Stomach (tissue), 9 donors: Measurements from ENCODE around the gene DCN. TPM values are rescaled to one million over a fixed set of nuclear protein-coding genes. Genes with fewer than 3 reads are reported as not detected.

Source experiments
- DNase-seq, 2 donors: peaks; one replicate each; pipeline versions ENCODE4 v3.0.0 to v3.0.0-alpha.2; 2013 to 2019
- H3K27ac ChIP-seq, 5 donors: fragments of 200-600 bp in 4 of 5; sonication (generic) in 4 of 5; one replicate each; pipeline ENCODE4 v1.5.1; 2013 to 2019; ENCODE audit warnings: mild to moderate bottlenecking in 1 of 5, moderate library complexity in 1 of 5
- H3K27me3 ChIP-seq, 3 donors: fragments of 200-600 bp; sonication (generic); one replicate each; pipeline ENCODE4 v1.5.1; 2017 to 2019; ENCODE audit warnings: mixed run types in 1 of 3
- H3K36me3 ChIP-seq, 4 donors: fragments of 200-600 bp; sonication (generic); 1 replicate in 3 of 4; 2 replicates in 1 of 4; pipeline ENCODE4 v1.5.1; 2016 to 2019
- H3K4me1 ChIP-seq, 4 donors: fragments of 200-600 bp; sonication (generic); one replicate each; pipeline ENCODE4 v1.5.1; 2016 to 2019
- H3K4me3 ChIP-seq, 4 donors: fragments of 200-600 bp; sonication (generic) in 3 of 4; one replicate each; pipeline ENCODE4 v1.5.1; 2016 to 2019; ENCODE audit warnings: mild to moderate bottlenecking in 1 of 4
- H3K9me3 ChIP-seq, 4 donors: fragments of 200-600 bp; sonication (generic); one replicate each; pipeline ENCODE4 v1.5.1; 2016 to 2019
- EP300 ChIP-seq: sonication (generic); formaldehyde crosslinking; IDR thresholded peaks from one replicate; pipeline ENCODE4 v1.6.1; 2017; ENCODE audit warnings: antibody characterized with exemption
- POLR2A ChIP-seq, 4 donors: fragments of 450-650 bp; IDR thresholded peaks; one replicate each; pipeline ENCODE4 v1.6.1; 2016; ENCODE audit warnings: antibody characterized with exemption in 4 of 4, control low read depth in 2 of 4, mild to moderate bottlenecking in 1 of 4, moderate library complexity in 1 of 4
- POLR2AphosphoS5 ChIP-seq, 3 donors: sonication (generic); formaldehyde crosslinking; IDR thresholded peaks; one replicate each; pipeline ENCODE4 v1.6.1; 2016; ENCODE audit warnings: antibody characterized with exemption in 3 of 3
- WGBS, 5 donors: extraction: QIAGEN DNeasy Blood & Tissue Kit in 3 of 5; methylation state at CpG; one replicate each; pipeline versions ENCODE4 v1.1.5 to v1.1.7; 2013 to 2018; 5-methylcytosine and 5-hydroxymethylcytosine counted together
- intact Hi-C: fragments of 100-400 bp; cut with DNase I; formaldehyde crosslinking; loops from one replicate; pipeline ENCODE4 v1.15.1; 2023; ENCODE audit warnings: low total_unique reads
- polyA plus RNA-seq, 3 donors: library from polyadenylated mRNA; stranded (reverse); fragments of 200-250 nt; gene quantifications; one replicate each; pipeline ENCODE4 v1.2.3, GENCODE V29; 2013
- total RNA-seq, 5 donors: library from RNA; depleted of rRNA; stranded (reverse); fragments of >200 nt; gene quantifications; one replicate each; pipeline versions ENCODE4 v1.1.0 to v1.2.3, GENCODE V29; 2014 to 2016
- TF ChIP-seq, protein P1 (sequence below), 7 experiments: fragments of 450-650 bp in 4 of 7; fragments of 200-600 bp in 3 of 7; sonication (generic) in 3 of 7; IDR thresholded peaks; one replicate each; pipeline ENCODE4 v1.5.1; 2016 to 2019; ENCODE audit warnings: antibody characterized with exemption in 7 of 7, control low read depth in 2 of 7, mild to moderate bottlenecking in 1 of 7
- donor health status: healthy with polysubstance abuse.
- donor health status: Bipolar disorder and iron deficiency.
- donor health status: healthy.

Gene DCN
- total and polyA plus RNA-seq, 8 donors: 145 to 1,044 (median 342) TPM

DNA sequence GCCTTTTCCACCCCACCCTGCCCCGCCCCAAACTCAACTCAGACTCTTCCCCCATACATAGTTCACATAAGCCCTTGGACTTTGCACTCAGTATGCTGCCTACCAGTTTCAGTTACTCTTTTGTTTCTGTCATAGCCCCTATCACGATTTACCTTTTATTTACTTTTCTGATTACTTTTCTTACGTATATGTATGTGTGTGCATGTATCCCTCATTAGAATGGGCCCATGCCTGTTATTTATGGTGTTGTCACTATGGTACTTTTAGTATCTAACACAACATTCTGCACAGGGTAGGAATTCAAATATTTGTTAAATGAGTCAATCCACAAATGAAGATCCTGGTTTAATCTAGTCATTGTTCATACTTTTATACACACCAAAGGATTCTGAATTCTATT is 54.9 kb downstream of the DCN start:
- Histone ChIP-seq H3K4me3 (no peak overlapping the region), H3K9me3 (no peaks in the 10 kb centered on the region), H3K27ac (no peak overlapping the region), H3K27me3 (no peaks in the 10 kb centered on the region), H3K36me3 (no peaks in the 10 kb centered on the region), H3K4me1 (no peaks in the 10 kb centered on the region)
- intact Hi-C loops: no loop called here
- peak in 1 of 2 donors; percentile 68 for DNase-seq
- no peak for TF ChIP-seq POLR2AphosphoS5 (IDR thresholded peaks at IDR 0.05)
- TF ChIP-seq, protein P1, sequence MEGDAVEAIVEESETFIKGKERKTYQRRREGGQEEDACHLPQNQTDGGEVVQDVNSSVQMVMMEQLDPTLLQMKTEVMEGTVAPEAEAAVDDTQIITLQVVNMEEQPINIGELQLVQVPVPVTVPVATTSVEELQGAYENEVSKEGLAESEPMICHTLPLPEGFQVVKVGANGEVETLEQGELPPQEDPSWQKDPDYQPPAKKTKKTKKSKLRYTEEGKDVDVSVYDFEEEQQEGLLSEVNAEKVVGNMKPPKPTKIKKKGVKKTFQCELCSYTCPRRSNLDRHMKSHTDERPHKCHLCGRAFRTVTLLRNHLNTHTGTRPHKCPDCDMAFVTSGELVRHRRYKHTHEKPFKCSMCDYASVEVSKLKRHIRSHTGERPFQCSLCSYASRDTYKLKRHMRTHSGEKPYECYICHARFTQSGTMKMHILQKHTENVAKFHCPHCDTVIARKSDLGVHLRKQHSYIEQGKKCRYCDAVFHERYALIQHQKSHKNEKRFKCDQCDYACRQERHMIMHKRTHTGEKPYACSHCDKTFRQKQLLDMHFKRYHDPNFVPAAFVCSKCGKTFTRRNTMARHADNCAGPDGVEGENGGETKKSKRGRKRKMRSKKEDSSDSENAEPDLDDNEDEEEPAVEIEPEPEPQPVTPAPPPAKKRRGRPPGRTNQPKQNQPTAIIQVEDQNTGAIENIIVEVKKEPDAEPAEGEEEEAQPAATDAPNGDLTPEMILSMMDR (IDR thresholded peaks at IDR 0.05): no peak
- 43 to 58% (median 54%) methylated on average over 3 of the region's 3 CpGs for WGBS, 5 donors

DNA sequence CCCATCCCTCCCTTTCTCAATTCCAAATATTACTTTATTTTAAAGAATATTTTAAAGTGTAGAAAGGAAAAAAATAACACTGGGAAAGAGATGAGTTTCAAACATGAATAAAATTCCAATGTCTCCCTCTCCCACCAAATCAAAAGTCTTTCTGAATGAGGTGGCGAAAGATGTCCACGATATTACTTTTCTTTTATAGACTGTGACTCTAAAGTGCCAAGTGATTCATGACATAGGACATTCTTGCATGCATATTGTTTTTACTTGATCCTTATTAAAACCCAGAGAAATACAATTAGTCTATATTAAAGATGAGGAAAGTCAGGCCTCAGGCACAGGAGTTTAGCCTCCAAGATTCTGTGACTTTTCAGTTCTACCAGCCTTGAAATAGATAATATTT is 55.3 kb downstream of the DCN start:
- TF ChIP-seq, protein P1 (IDR thresholded peaks at IDR 0.05): no peak
- TF ChIP-seq POLR2A (IDR thresholded peaks at IDR 0.05) (no peak), POLR2AphosphoS5 (IDR thresholded peaks at IDR 0.05) (no peak), EP300 (no peak)
- Histone ChIP-seq H3K27me3 (no peaks in the 10 kb centered on the region), H3K4me1 (no peaks in the 10 kb centered on the region), H3K27ac (no peak overlapping the region), H3K4me3 (no peak overlapping the region), H3K9me3 (no peaks in the 10 kb centered on the region), H3K36me3 (no peaks in the 10 kb centered on the region)
- DNase-seq: no peak
- intact Hi-C loops: no loop called here
- 94 to 99% (median 95%) methylated on average over 2 of the region's 2 CpGs for WGBS, 5 donors

DNA sequence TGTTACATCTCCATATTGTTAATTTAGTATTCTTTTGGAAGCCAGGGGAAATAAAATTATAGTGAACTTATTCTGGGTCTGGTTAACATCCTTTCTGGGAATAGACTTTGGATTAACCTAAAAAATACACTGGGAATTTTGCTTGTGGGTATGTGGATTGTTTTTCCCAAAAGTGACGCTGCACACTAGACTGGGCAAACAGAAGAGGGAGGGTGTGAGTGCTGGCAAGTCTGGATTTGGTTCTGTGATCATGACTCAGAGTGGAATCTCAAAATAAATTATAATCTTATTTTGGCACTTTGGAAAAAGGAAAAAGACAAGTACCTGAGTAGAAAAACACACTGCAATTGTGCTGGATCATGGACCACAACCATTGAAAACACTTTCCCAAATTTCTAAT is 56.1 kb downstream of the DCN start:
- H3K9me3 ChIP-seq: no peaks in the 10 kb centered on the region
- no peaks in the 10 kb centered on the region for H3K36me3 ChIP-seq
- TF ChIP-seq POLR2A (IDR thresholded peaks at IDR 0.05): no peak
- TF ChIP-seq POLR2AphosphoS5 (IDR thresholded peaks at IDR 0.05): no peak
- TF ChIP-seq EP300: no peak
- TF ChIP-seq, protein P1 (IDR thresholded peaks at IDR 0.05): no peak
- intact Hi-C loops: no loop called here
- no peaks in the 10 kb centered on the region for H3K4me1 ChIP-seq
- DNase-seq: no peak
- no peak overlapping the region for H3K27ac ChIP-seq
- H3K27me3 ChIP-seq: no peaks in the 10 kb centered on the region
- WGBS, 5 donors: 58 to 87% (median 76%) methylated on average over 1 of the region's 1 CpG
- H3K4me3 ChIP-seq: no peak overlapping the region

DNA sequence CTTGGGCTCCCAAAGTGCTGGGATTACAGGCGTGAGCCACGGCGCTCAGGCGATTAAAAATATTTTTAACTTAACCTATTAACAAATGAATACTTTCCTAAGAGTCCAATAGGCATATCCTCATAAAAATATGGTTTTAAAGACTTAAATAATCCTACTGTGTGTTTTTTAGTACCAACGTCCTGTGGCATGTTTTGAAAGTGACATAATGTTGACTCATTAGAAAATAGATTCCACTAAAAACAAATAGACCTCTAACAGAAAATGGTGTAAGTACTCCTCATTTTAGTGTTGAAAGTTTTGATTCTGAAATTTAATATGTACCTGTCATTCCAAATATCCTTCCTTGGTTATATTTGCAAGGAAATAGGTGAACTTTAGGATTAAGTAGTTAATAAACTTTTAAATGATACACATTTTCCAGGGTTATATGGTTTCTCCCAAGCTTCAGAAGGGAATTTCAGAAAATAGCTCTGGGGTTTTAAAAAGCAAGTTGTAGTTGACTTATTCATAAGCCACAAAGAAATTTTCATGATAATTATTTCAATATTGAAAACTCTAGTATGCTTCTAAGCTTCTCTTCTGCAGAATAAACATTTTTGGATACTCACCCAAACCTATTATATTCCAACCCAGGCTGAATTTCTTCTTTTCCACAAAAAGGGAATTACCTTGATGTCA is 59.2 kb downstream of the DCN start:
- Histone ChIP-seq H3K4me3 (no peak overlapping the region), H3K4me1 (no peaks in the 10 kb centered on the region), H3K27ac (no peak overlapping the region), H3K9me3 (no peaks in the 10 kb centered on the region), H3K27me3 (no peaks in the 10 kb centered on the region), H3K36me3 (no peaks in the 10 kb centered on the region)
- intact Hi-C loops: no loop called here
- TF ChIP-seq, protein P1 (IDR thresholded peaks at IDR 0.05): no peak
- TF ChIP-seq POLR2A (IDR thresholded peaks at IDR 0.05): no peak
- TF ChIP-seq EP300: no peak
- TF ChIP-seq POLR2AphosphoS5 (IDR thresholded peaks at IDR 0.05): no peak
- WGBS, 5 donors: 89 to 93% (median 92%) methylated on average over 5 of the region's 5 CpGs
- no peak for DNase-seq
